Colonic mucosa (tissue), 4 donors: Measurements from ENCODE around the gene ITPK1. TPM values are rescaled to one million over a fixed set of nuclear protein-coding genes. Genes with fewer than 3 reads are reported as not detected.

Experiments used
- DNase-seq: peaks from one replicate; pipeline ENCODE4 v3.0.0-alpha.2; 2020
- H3K27ac ChIP-seq: fragments of 200-600 bp; one replicate; pipeline ENCODE4 v1.8.0; 2021
- H3K27me3 ChIP-seq: fragments of 200-600 bp; one replicate; pipeline ENCODE4 v1.8.0; 2021
- H3K36me3 ChIP-seq: fragments of 200-600 bp; one replicate; pipeline ENCODE4 v1.8.0; 2021
- H3K4me1 ChIP-seq: fragments of 200-600 bp; one replicate; pipeline ENCODE4 v1.8.0; 2021; ENCODE audit warnings: mild to moderate bottlenecking
- H3K4me3 ChIP-seq: fragments of 200-600 bp; one replicate; pipeline ENCODE4 v1.8.0; 2021
- H3K9ac ChIP-seq, 2 donors: one replicate each; pipeline ENCODE4 v1.7.0; 2013; ENCODE audit warnings: control low read depth in 2 of 2, low read depth in 2 of 2, low read length in 2 of 2
- H3K9me3 ChIP-seq: fragments of 200-600 bp; one replicate; pipeline ENCODE4 v1.8.0; 2021
- intact Hi-C: fragments of 100-400 bp; cut with DNase I; formaldehyde crosslinking; loops from one replicate; pipeline ENCODE4 v1.14.1; 2022
- total RNA-seq, 2 donors: library from RNA; stranded (reverse); fragmentation: NEBNext Ultra II Directional in 1 of 2; extraction: Animal tissue kit (Norgen Biotek cat#: 25700) in 1 of 2; gene quantifications; one replicate each; pipeline ENCODE4 v1.2.1, GENCODE V29; 2021
- TF ChIP-seq, protein P1 (sequence below): fragments of 200-600 bp; IDR thresholded peaks from one replicate; pipeline ENCODE4 v1.8.0; 2022; ENCODE audit warnings: antibody characterized with exemption, mild to moderate bottlenecking
- donor health status: healthy.
- donor health status: DM: no; HTN: no; CAD: no.
- donor health status: DM: no; HTN: no; CAD: no.

ITPK1 gene
- total RNA-seq, 2 donors from 2014 or later, result 118 to 134 TPM

GRCh38 chr14:92917956-92918355, 197.8 kb downstream of the ITPK1 start:
- no peak overlapping the region for H3K9ac ChIP-seq
- no peak for DNase-seq
- H3K27me3 ChIP-seq, result peaks cover 6% of the 10 kb centered on the region
- TF ChIP-seq, protein P1, sequence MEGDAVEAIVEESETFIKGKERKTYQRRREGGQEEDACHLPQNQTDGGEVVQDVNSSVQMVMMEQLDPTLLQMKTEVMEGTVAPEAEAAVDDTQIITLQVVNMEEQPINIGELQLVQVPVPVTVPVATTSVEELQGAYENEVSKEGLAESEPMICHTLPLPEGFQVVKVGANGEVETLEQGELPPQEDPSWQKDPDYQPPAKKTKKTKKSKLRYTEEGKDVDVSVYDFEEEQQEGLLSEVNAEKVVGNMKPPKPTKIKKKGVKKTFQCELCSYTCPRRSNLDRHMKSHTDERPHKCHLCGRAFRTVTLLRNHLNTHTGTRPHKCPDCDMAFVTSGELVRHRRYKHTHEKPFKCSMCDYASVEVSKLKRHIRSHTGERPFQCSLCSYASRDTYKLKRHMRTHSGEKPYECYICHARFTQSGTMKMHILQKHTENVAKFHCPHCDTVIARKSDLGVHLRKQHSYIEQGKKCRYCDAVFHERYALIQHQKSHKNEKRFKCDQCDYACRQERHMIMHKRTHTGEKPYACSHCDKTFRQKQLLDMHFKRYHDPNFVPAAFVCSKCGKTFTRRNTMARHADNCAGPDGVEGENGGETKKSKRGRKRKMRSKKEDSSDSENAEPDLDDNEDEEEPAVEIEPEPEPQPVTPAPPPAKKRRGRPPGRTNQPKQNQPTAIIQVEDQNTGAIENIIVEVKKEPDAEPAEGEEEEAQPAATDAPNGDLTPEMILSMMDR, result no peak
- H3K4me3 ChIP-seq, result no peak overlapping the region
- intact Hi-C loops, result no loop called here
- H3K36me3 ChIP-seq, result no peaks in the 10 kb centered on the region
- H3K4me1 ChIP-seq, result no peaks in the 10 kb centered on the region
- no peaks in the 10 kb centered on the region for H3K9me3 ChIP-seq
- no peak overlapping the region for H3K27ac ChIP-seq

GRCh38 chr14:92917041-92917940, 198.4 kb downstream of the ITPK1 start:
- Histone ChIP-seq H3K27me3 (no peaks in the 10 kb centered on the region), H3K9ac (no peak overlapping the region), H3K9me3 (no peaks in the 10 kb centered on the region), H3K27ac (no peak overlapping the region), H3K36me3 (no peaks in the 10 kb centered on the region), H3K4me1 (no peaks in the 10 kb centered on the region), H3K4me3 (no peak overlapping the region)
- intact Hi-C loops, result no loop called here
- TF ChIP-seq, protein P1, result no peak
- DNase-seq, result no peak

GRCh38 chr14:92916201-92916600, 199.5 kb downstream of the ITPK1 start:
- TF ChIP-seq, protein P1, result no peak
- intact Hi-C loops, result no loop called here
- Histone ChIP-seq H3K27ac (no peak overlapping the region), H3K4me1 (no peaks in the 10 kb centered on the region), H3K27me3 (no peaks in the 10 kb centered on the region), H3K9ac (no peak overlapping the region), H3K4me3 (no peak overlapping the region), H3K9me3 (no peaks in the 10 kb centered on the region), H3K36me3 (no peaks in the 10 kb centered on the region)
- DNase-seq, result no peak

GRCh38 chr14:92914087-92914656, 201.6 kb downstream of the ITPK1 start:
- intact Hi-C loops, result no loop called here
- TF ChIP-seq, protein P1, result no peak
- no peaks in the 10 kb centered on the region for H3K36me3 ChIP-seq
- H3K9me3 ChIP-seq, result no peaks in the 10 kb centered on the region
- no peak overlapping the region for H3K27ac ChIP-seq
- peak; percentile 37 for DNase-seq
- no peaks in the 10 kb centered on the region for H3K4me1 ChIP-seq
- no peaks in the 10 kb centered on the region for H3K27me3 ChIP-seq
- no peak overlapping the region for H3K9ac ChIP-seq
- H3K4me3 ChIP-seq, result no peak overlapping the region

DNA sequence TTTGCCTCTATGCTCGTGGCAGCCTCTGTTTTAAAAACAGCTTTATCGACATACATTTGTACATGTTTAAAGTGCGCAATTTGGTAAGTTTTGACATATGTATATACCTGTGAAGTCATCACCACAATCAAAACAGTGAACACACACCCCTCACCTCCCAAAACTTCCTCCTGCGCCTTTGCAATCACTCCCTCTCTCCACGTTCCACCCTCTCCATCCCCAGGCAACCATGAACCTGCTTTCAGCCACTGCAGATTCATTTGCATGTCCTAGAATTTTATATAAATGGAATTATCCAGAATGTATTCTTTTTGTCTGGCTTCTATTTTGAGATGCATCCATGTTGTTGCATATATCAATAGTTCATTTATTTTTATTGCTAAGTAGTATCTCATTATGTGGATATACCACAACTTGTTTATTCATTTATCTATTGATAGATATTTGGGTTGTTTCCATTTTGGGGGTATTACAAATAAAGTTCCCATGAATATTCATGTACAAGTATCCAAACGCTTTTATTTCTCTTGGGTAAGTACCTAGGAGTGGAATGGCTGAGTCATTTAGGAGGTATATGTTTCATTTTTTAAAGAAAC, 208.3 kb downstream of the ITPK1 start:
- no peaks in the 10 kb centered on the region for H3K4me1 ChIP-seq
- no peaks in the 10 kb centered on the region for H3K36me3 ChIP-seq
- no peak overlapping the region for H3K9ac ChIP-seq
- H3K27ac ChIP-seq, result no peak overlapping the region
- H3K9me3 ChIP-seq, result no peaks in the 10 kb centered on the region
- TF ChIP-seq, protein P1, result no peak
- H3K27me3 ChIP-seq, result no peaks in the 10 kb centered on the region
- H3K4me3 ChIP-seq, result no peak overlapping the region
- intact Hi-C loops, result no loop called here
- no peak for DNase-seq
